HepG2 (cell line): ENCODE results near the gene LNX2. TPM values are rescaled to one million over a fixed set of nuclear protein-coding genes. Genes with fewer than 3 reads are reported as not detected.

Source experiments
- ATF1 ChIP-seq: IDR thresholded peaks from 2 replicates; pipeline ENCODE4 v1.6.1; 2016; ENCODE audit warnings: mild to moderate bottlenecking, control low read depth
- BRF2 ChIP-seq: sonication (generic); formaldehyde crosslinking; IDR thresholded peaks from 2 replicates; pipeline ENCODE4 v1.8.1; 2022; ENCODE audit warnings: mild to moderate bottlenecking, missing genetic modification reagents
- CAMTA2 ChIP-seq: sonication (generic); formaldehyde crosslinking; IDR thresholded peaks from 2 replicates; pipeline ENCODE4 v1.4.0; 2020; ENCODE audit warnings: mild to moderate bottlenecking, missing genetic modification reagents, borderline replicate concordance
- HMGA1 ChIP-seq: sonication (generic); formaldehyde crosslinking; conservative IDR thresholded peaks from 2 replicates; pipeline ENCODE4 v1.4.0; 2020; ENCODE audit warnings: missing genetic modification reagents
- HNF4A ChIP-seq: sonication (generic); formaldehyde crosslinking; IDR thresholded peaks from 2 replicates; pipeline ENCODE4 v1.4.0; 2020; ENCODE audit warnings: missing genetic modification reagents
- JDP2 ChIP-seq: sonication (generic); formaldehyde crosslinking; IDR thresholded peaks from 2 replicates; pipeline ENCODE4 v1.8.1; 2022; ENCODE audit warnings: missing genetic modification reagents, borderline replicate concordance
- JUND ChIP-seq: sonication (generic); formaldehyde crosslinking; IDR thresholded peaks from 2 replicates; pipeline ENCODE4 v1.8.0; 2022; ENCODE audit warnings: mild to moderate bottlenecking, missing genetic modification reagents
- MAFF ChIP-seq: IDR thresholded peaks from 2 replicates; pipeline ENCODE4 v1.6.1; 2011; ENCODE audit warnings: low read depth, low read length, improper control_type of control experiment
- MTA1 ChIP-seq: sonication (generic); formaldehyde crosslinking; IDR thresholded peaks from 2 replicates; pipeline ENCODE4 v1.4.0; 2020; ENCODE audit warnings: missing genetic modification reagents, mild to moderate bottlenecking, borderline replicate concordance
- NCOA5 ChIP-seq: sonication (generic); formaldehyde crosslinking; IDR thresholded peaks from 2 replicates; pipeline ENCODE4 v1.4.0; 2020; ENCODE audit warnings: missing genetic modification reagents
- PCBP1 ChIP-seq: fragments of 200-400 bp; formaldehyde crosslinking; IDR thresholded peaks from 2 replicates; pipeline ENCODE4 v1.6.1; 2017; ENCODE audit warnings: mild to moderate bottlenecking, low read depth, low read length, borderline replicate concordance
- PHF20 ChIP-seq: sonication (generic); formaldehyde crosslinking; IDR thresholded peaks from 2 replicates; pipeline ENCODE4 v1.5.0; 2020; ENCODE audit warnings: mild to moderate bottlenecking, missing genetic modification reagents
- RFXANK ChIP-seq: IDR thresholded peaks from 2 replicates; pipeline ENCODE4 v1.6.1; 2016
- SRSF4 ChIP-seq: fragments of 200-400 bp; formaldehyde crosslinking; IDR thresholded peaks from one replicate; pipeline ENCODE4 v1.6.1; 2018; ENCODE audit warnings: mild to moderate bottlenecking, low read depth, low read length, moderate library complexity; ENCODE audit not compliant: poor library complexity, severe bottlenecking
- STAT5B ChIP-seq: sonication (generic); formaldehyde crosslinking; IDR thresholded peaks from 2 replicates; pipeline ENCODE4 v1.4.0; 2020; ENCODE audit warnings: missing genetic modification reagents
- XRCC5 ChIP-seq: fragments of 200-400 bp; formaldehyde crosslinking; optimal IDR thresholded peaks from 2 replicates; pipeline ENCODE3; 2017; ENCODE audit warnings: mild to moderate bottlenecking, low read length
- ZFY ChIP-seq: sonication (generic); formaldehyde crosslinking; IDR thresholded peaks from 2 replicates; pipeline ENCODE4 v1.4.0; 2020; ENCODE audit warnings: missing genetic modification reagents
- ZNF350 ChIP-seq: sonication (generic); formaldehyde crosslinking; IDR thresholded peaks from 2 replicates; pipeline ENCODE4 v1.4.0; 2020; ENCODE audit warnings: mild to moderate bottlenecking, low read depth, missing genetic modification reagents, borderline replicate concordance
- ZNF510 ChIP-seq: sonication (generic); formaldehyde crosslinking; IDR thresholded peaks from 2 replicates; pipeline ENCODE4 v1.4.0; 2020; ENCODE audit warnings: low read depth, mild to moderate bottlenecking, missing genetic modification reagents
- ZNF562 ChIP-seq: sonication (generic); formaldehyde crosslinking; IDR thresholded peaks from 2 replicates; pipeline ENCODE4 v1.8.0; 2022; ENCODE audit warnings: missing genetic modification reagents, borderline replicate concordance
- ZNF687 ChIP-seq: sonication (generic); formaldehyde crosslinking; IDR thresholded peaks from 2 replicates; pipeline ENCODE4 v1.5.1; 2020; ENCODE audit warnings: mild to moderate bottlenecking, missing genetic modification reagents, moderate library complexity
- ZNF790 ChIP-seq: sonication (generic); formaldehyde crosslinking; IDR thresholded peaks from 2 replicates; pipeline ENCODE4 v1.8.0; 2022; ENCODE audit warnings: missing genetic modification reagents, mild to moderate bottlenecking, borderline replicate concordance
- ZNF800 ChIP-seq: sonication (generic); formaldehyde crosslinking; IDR thresholded peaks from 2 replicates; pipeline ENCODE4 v1.4.0; 2020; ENCODE audit warnings: missing genetic modification reagents
- polyA plus RNA-seq, 8 experiments: library from polyadenylated mRNA; depleted of rRNA in 3 of 8; stranded (reverse) in 7 of 8; unstranded in 1 of 8; fragments of >200 nt; fragmentation: Illumina TruSeq in 4 of 8; extraction: Trizol in 4 of 8; gene quantifications; 2 replicates each; pipeline versions ENCODE4 v1.2.1 to v1.2.3, GENCODE V29; 2011 to 2016; ENCODE audit warnings: low read depth in 4 of 8, missing spikeins in 1 of 8, mixed read lengths in 1 of 8; ENCODE audit not compliant: insufficient read depth in 1 of 8
- total RNA-seq, 5 experiments: library from RNA; depleted of rRNA; stranded (reverse); fragments of >200 nt; fragmentation: Illumina TruSeq; extraction: Trizol; gene quantifications; 2 replicates each; pipeline ENCODE4 v1.2.3, GENCODE V29; 2016; ENCODE audit warnings: low read depth in 1 of 5
- TF ChIP-seq, protein P1 (sequence below): sonication (generic); formaldehyde crosslinking; IDR thresholded peaks from 2 replicates; pipeline ENCODE4 v1.4.0; 2020; ENCODE audit warnings: missing genetic modification reagents

Gene LNX2
- total and polyA plus RNA-seq, 2 of the 13 experiments (the other 11 are each of a cell fraction or from before 2014, with no cell fraction given), result 9.2 to 9.7 TPM

DNA sequence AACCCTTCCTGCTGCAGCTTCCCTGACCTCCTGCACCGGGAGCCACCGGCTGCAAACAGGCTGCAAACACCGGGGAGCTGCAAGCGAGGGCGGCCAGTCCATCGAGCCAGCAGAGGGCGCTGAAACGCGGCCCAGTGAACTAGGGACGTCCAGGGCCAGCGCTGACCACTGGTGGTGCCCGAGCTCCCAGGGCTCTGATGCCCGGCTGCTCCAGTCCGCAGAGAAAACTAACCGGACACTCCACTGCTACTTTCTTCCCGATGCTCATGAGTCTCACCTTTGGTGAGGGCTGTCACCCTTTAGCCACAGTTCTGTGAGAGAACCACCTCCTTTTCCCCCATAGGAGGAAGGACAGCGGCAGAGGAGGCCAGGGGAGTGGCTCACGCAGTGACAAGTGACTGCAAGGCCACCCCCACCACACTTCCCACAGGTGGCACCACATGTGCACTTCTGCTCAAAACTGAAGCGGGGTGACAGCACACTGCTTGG is 87.1 kb downstream of the LNX2 start (continued):
- no peak for TF ChIP-seq ZNF790 (CRISPR knock-in tag)
- TF ChIP-seq JUND (CRISPR knock-in tag), result no peak
- TF ChIP-seq XRCC5, result peak; percentile 92
- TF ChIP-seq JDP2 (CRISPR knock-in tag), result no peak
- TF ChIP-seq, protein P1, sequence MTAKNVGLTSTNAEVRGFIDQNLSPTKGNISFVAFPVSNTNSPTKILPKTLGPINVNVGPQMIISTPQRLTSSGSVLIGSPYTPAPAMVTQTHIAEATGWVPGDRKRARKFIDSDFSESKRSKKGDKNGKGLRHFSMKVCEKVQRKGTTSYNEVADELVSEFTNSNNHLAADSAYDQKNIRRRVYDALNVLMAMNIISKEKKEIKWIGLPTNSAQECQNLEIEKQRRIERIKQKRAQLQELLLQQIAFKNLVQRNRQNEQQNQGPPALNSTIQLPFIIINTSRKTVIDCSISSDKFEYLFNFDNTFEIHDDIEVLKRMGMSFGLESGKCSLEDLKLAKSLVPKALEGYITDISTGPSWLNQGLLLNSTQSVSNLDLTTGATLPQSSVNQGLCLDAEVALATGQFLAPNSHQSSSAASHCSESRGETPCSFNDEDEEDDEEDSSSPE, result no peak
- no peak for TF ChIP-seq HNF4A
- TF ChIP-seq ZNF687 (CRISPR knock-in tag), result peak; percentile 79
- TF ChIP-seq NCOA5 (CRISPR knock-in tag), result no peak
- TF ChIP-seq ZFY (CRISPR knock-in tag), result peak; percentile 52; the same call in 1 of the 2 replicates
- TF ChIP-seq ATF1, result no peak
- no peak for TF ChIP-seq HMGA1
- TF ChIP-seq PHF20 (CRISPR knock-in tag), result no peak
- no peak for TF ChIP-seq BRF2 (CRISPR knock-in tag)
- no peak for TF ChIP-seq STAT5B (CRISPR knock-in tag)
- TF ChIP-seq ZNF350 (CRISPR knock-in tag), result peak; percentile 51; the same call in 1 of the 2 replicates
- no peak for TF ChIP-seq SRSF4
- no peak for TF ChIP-seq MTA1
- peak; percentile 71; the same call in 1 of the 2 replicates for TF ChIP-seq ZNF800 (CRISPR knock-in tag)
- TF ChIP-seq ZNF562 (CRISPR knock-in tag), result no peak
- no peak for TF ChIP-seq PCBP1
- no peak for TF ChIP-seq RFXANK
- TF ChIP-seq ZNF510 (CRISPR knock-in tag), result no peak
- TF ChIP-seq CAMTA2 (CRISPR knock-in tag), result no peak
- TF ChIP-seq MAFF, result no peak
